Stimulated activated CD4-positive, alpha-beta T cell treated with anti-CD3 and anti-CD28 coated beads, Interleukin-4, amount 100 ng/mL, for 4 hours (primary cell): ENCODE data around the gene PRCP.

Source experiments
- DNase-seq, 2 experiments: peaks; one replicate each; pipeline ENCODE4 v3.0.0-alpha.2; 2020

PRCP gene

GRCh38 chr11:82906236-82906635, 6.0 kb upstream of the PRCP start:
- no peak for DNase-seq

GRCh38 chr11:82903843-82904586, 3.8 kb upstream of the PRCP start:
- no peak for DNase-seq

- DNase-seq, result no peak
Observed at GRCh38 chr11:82902880-82903279, 2.6 kb upstream of the PRCP start.

- no peak for DNase-seq
Observed at GRCh38 chr11:82901922-82902485, 1.8 kb upstream of the PRCP start.

- peak; percentile 85 to 92 for DNase-seq
Observed at GRCh38 chr11:82901165-82901921, 1.1 kb upstream of the PRCP start, which contains the start of gene DDIAS. Gene DDIAS (plus strand): TSS chr11:82901736. CDS start chr11:82914739, 13,003 bp downstream.

- DNase-seq, result no peak
Observed at GRCh38 chr11:82899957-82900276, 313 bp downstream of the PRCP start.

GRCh38 chr11:82899186-82899820, 927 bp downstream of the PRCP start:
- no peak for DNase-seq

- DNase-seq, result no peak
Observed at GRCh38 chr11:82898241-82898640, 2.0 kb downstream of the PRCP start.

GRCh38 chr11:82896183-82896582, 4.0 kb downstream of the PRCP start:
- DNase-seq, result no peak

GRCh38 chr11:82895437-82896091, 4.7 kb downstream of the PRCP start:
- no peak for DNase-seq

GRCh38 chr11:82892611-82893169, 7.5 kb downstream of the PRCP start:
- no peak for DNase-seq

- DNase-seq, result no peak
Observed at GRCh38 chr11:82890936-82891335, 9.3 kb downstream of the PRCP start.

- no peak for DNase-seq
Observed at GRCh38 chr11:82890002-82890341, 10.3 kb downstream of the PRCP start.

GRCh38 chr11:82889133-82890001, 10.9 kb downstream of the PRCP start:
- DNase-seq, result no peak

GRCh38 chr11:82883853-82884252, 16.4 kb downstream of the PRCP start:
- no peak for DNase-seq

- DNase-seq, result no peak
Observed at GRCh38 chr11:82874646-82875523, 25.3 kb downstream of the PRCP start.

GRCh38 chr11:82873919-82874333, 26.3 kb downstream of the PRCP start:
- DNase-seq, result no peak

GRCh38 chr11:82872377-82873150, 27.7 kb downstream of the PRCP start:
- DNase-seq, result no peak

- no peak for DNase-seq
Observed at GRCh38 chr11:82871646-82872045, 28.6 kb downstream of the PRCP start.

- DNase-seq, result no peak
Observed at GRCh38 chr11:82869657-82870056, 30.6 kb downstream of the PRCP start.
